Chondrocyte (in vitro differentiated cells): ENCODE data around the gene MMP3. TPM values are rescaled to one million over a fixed set of nuclear protein-coding genes. Genes with fewer than 3 reads are reported as not detected.

ENCODE experiments used
- DNase-seq: peaks from one replicate; pipeline ENCODE4 v3.0.0; 2021; ENCODE audit warnings: mixed read lengths, low spot score
- H3K27ac Mint-ChIP-seq: one replicate; pipeline ENCODE4 v1.8.0; 2021; ENCODE audit warnings: mild to moderate bottlenecking, moderate library complexity, mixed read lengths; ENCODE audit not compliant: unreplicated experiment
- H3K27me3 Mint-ChIP-seq: 2 replicates; pipeline ENCODE4 v1.8.0; 2021; ENCODE audit warnings: low read depth, mixed read lengths
- H3K36me3 Mint-ChIP-seq: 2 replicates; pipeline ENCODE4 v1.8.0; 2021; ENCODE audit warnings: low read depth, mixed read lengths
- H3K4me1 Mint-ChIP-seq: 2 replicates; pipeline ENCODE4 v1.8.0; 2021; ENCODE audit warnings: low read depth, mild to moderate bottlenecking, mixed read lengths
- H3K4me3 Mint-ChIP-seq: one replicate; pipeline ENCODE4 v1.8.0; 2021; ENCODE audit warnings: mild to moderate bottlenecking, moderate library complexity, mixed read lengths; ENCODE audit not compliant: unreplicated experiment
- H3K9me3 Mint-ChIP-seq: 2 replicates; pipeline ENCODE4 v1.8.0; 2021; ENCODE audit warnings: low read depth, mixed read lengths
- long read RNA-seq: library from polyadenylated mRNA; stranded (forward); transcript quantifications from one replicate; pipeline ENCODE4 v2.0.0, GENCODE V29; 2021
- total RNA-seq: library from RNA; stranded (reverse); gene quantifications from 3 replicates; pipeline ENCODE4 v1.2.1, GENCODE V29; 2021
- TF ChIP-seq, protein P1 (sequence below): fragments of 200-600 bp; sonication (generic); IDR thresholded peaks from 2 replicates; pipeline ENCODE4 v1.5.0; 2021; ENCODE audit warnings: antibody characterized with exemption, mild to moderate bottlenecking, moderate library complexity

The MMP3 gene
- not detected in 3 replicates for total RNA-seq
- long read RNA-seq = 0 reads

DNA sequence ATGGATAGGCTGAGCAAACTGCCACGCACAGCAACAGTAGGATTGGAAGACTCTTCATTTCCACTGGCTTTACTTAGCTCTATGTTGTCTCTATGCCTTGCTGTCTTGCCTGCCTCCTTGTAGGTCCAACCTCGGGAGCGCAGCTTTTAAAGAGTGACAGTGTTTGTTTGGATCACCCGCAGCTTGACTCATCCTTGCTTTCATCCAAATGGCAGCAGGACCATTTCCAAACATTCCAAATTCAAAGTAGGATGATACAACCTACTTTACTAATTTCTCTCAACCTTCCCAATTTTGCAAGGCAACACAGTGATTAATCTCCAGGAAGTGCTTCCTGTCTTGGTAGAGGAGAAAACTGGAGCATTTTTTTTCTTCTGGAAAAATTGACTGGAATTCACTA lies at the start of gene MMP3:
MMP3 (minus strand) TSS at position 121 of the 400 bp plus-strand sequence; CDS start at position 58, 63 bp downstream.
- H3K27ac Mint-ChIP-seq = no peak within 1 kb of the TSS
- no peaks in the 10 kb centered on the region for H3K9me3 Mint-ChIP-seq
- TF ChIP-seq, protein P1, sequence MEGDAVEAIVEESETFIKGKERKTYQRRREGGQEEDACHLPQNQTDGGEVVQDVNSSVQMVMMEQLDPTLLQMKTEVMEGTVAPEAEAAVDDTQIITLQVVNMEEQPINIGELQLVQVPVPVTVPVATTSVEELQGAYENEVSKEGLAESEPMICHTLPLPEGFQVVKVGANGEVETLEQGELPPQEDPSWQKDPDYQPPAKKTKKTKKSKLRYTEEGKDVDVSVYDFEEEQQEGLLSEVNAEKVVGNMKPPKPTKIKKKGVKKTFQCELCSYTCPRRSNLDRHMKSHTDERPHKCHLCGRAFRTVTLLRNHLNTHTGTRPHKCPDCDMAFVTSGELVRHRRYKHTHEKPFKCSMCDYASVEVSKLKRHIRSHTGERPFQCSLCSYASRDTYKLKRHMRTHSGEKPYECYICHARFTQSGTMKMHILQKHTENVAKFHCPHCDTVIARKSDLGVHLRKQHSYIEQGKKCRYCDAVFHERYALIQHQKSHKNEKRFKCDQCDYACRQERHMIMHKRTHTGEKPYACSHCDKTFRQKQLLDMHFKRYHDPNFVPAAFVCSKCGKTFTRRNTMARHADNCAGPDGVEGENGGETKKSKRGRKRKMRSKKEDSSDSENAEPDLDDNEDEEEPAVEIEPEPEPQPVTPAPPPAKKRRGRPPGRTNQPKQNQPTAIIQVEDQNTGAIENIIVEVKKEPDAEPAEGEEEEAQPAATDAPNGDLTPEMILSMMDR = no peak
- H3K4me3 Mint-ChIP-seq = no peak within 1 kb of the TSS
- H3K27me3 Mint-ChIP-seq = peaks cover 8% of the 10 kb centered on the region
- peaks cover 2% of the 10 kb centered on the region for H3K36me3 Mint-ChIP-seq
- DNase-seq = no peak
- H3K4me1 Mint-ChIP-seq = peaks cover 20% of the 10 kb centered on the region

DNA sequence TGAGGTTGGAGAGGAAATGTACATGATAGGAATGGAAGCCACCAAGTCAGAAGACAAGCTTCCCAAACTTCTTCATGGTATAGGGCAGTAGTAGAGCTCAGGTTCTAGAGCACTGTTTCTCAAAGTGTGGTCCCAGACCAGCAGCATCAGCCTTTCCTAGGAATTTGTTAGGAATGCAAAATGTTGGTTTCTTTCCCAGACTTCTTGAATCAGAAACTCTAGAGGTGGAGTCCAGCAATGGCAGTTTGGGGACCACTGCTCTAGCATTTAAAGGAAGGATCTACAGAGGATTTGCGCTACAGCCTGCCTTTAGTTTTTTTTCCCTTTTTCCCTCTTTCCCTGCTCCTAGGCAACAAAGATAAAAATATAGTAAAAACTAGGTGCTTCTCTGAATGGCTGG lies 48.3 kb upstream of the MMP3 start:
- peaks cover 2% of the 10 kb centered on the region for H3K36me3 Mint-ChIP-seq
- H3K4me3 Mint-ChIP-seq = no peak overlapping the region
- H3K9me3 Mint-ChIP-seq = peaks cover 2% of the 10 kb centered on the region
- DNase-seq = no peak
- TF ChIP-seq, protein P1 = peak; percentile 32
- peaks cover 28% of the 10 kb centered on the region for H3K4me1 Mint-ChIP-seq
- no peak overlapping the region for H3K27ac Mint-ChIP-seq
- peaks cover 6% of the 10 kb centered on the region for H3K27me3 Mint-ChIP-seq

DNA sequence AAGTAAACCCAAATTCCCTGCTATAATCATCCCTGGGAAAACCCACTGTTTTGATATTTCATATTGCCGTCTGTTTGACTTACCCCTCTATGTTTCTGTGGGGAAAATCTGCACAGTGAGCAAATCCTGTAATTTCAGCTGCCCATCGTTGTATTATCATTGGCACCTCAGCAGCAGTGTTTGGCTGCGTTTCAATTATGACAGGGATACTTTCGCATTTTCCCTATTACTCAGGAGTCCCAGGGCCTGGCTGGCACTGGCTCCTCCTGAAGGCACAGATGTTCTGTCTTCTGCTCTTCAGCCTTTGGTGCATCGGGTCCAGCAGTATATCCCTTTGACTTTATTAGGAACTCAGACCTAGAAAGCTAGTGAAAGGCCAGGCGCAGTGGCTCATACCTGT lies 43.6 kb upstream of the MMP3 start:
- DNase-seq = no peak
- Mint-ChIP-seq H3K4me3 (no peak overlapping the region), H3K27ac (peak overlapping the region; percentile 78), H3K27me3 (peaks cover 3% of the 10 kb centered on the region), H3K36me3 (no peaks in the 10 kb centered on the region), H3K4me1 (peaks cover 53% of the 10 kb centered on the region), H3K9me3 (peaks cover 4% of the 10 kb centered on the region)
- TF ChIP-seq, protein P1 = peak; percentile 19

DNA sequence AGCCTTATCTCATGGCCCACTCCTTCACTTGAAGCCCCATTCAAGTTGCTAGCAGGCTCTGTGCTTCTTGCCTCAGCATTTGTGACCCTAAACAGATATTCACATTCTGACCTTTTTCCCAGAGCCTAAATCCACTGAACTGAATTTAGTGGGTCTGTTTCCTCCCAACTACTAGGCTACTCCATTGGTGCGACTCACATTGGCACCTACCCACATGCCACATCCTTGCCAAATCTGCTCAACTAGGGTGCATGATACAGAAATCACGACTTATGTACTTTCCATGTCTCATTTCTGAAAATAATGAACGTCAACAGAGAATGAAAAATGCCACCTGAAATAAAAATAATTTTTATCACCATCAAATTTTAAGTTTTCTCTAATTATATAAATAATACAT lies 39.7 kb upstream of the MMP3 start:
- no peak for DNase-seq
- H3K27me3 Mint-ChIP-seq = no peaks in the 10 kb centered on the region
- TF ChIP-seq, protein P1 = no peak
- H3K4me1 Mint-ChIP-seq = peaks cover 43% of the 10 kb centered on the region
- H3K36me3 Mint-ChIP-seq = no peaks in the 10 kb centered on the region
- H3K27ac Mint-ChIP-seq = no peak overlapping the region
- H3K4me3 Mint-ChIP-seq = no peak overlapping the region
- peaks cover 7% of the 10 kb centered on the region for H3K9me3 Mint-ChIP-seq

DNA sequence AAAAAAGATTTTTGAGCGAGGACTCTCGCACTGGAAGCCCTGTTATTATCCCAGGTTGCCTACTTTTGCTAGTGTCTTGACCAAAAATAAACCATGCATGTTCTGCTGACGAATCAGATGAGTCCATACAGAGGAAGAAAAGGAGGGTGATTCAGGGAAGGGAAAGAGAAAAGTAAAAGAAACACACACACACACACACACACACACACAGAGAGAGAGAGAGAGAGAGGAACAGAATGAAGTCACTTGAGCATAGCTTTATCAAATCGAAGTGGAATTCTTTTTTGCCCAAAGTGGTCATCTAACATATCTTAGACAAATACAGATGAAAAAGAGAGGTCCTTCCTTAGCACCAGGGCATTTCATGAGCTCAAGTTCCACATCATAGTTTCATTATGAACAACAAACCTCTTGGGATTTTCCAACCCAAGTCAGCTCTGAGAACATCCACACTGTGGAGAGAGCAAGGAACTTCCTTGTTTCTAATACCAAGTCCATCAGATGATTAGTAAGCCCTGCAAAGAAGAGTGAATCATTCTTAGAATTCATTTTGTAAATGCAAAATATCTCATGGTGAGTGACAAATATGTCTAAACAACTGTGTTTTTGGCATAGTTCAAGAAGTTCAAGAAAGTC lies 39.1 kb upstream of the MMP3 start:
- Mint-ChIP-seq H3K36me3 (no peaks in the 10 kb centered on the region), H3K4me3 (no peak overlapping the region), H3K4me1 (peaks cover 49% of the 10 kb centered on the region), H3K27ac (peak overlapping the region; percentile 69), H3K27me3 (no peaks in the 10 kb centered on the region), H3K9me3 (peaks cover 7% of the 10 kb centered on the region)
- no peak for DNase-seq
- TF ChIP-seq, protein P1 = no peak
